Right atrium auricular region (tissue), 2 donors: ENCODE results near the gene BCKDHA. TPM values are rescaled to one million over a fixed set of nuclear protein-coding genes. Genes with fewer than 3 reads are reported as not detected.

Experiments
- DNase-seq: peaks from one replicate; pipeline ENCODE4 v3.0.0-alpha.2; 2019; ENCODE audit warnings: low spot score
- H3K27ac ChIP-seq, 2 donors: fragments of 200-600 bp; sonication (generic); 1 replicate in 1 of 2; 2 replicates in 1 of 2; pipeline ENCODE4 v1.5.1; 2016 to 2019
- H3K27me3 ChIP-seq, 2 donors: fragments of 200-600 bp; sonication (generic); one replicate each; pipeline versions ENCODE4 v1.5.1 to v1.6.0; 2017 to 2019
- H3K36me3 ChIP-seq: fragments of 200-600 bp; sonication (generic); one replicate; pipeline ENCODE4 v1.5.1; 2016
- H3K4me1 ChIP-seq, 2 donors: fragments of 200-600 bp; sonication (generic); one replicate each; pipeline versions ENCODE4 v1.5.1 to v1.6.0; 2017 to 2019
- H3K4me3 ChIP-seq, 2 donors: fragments of 200-600 bp; sonication (generic); 1 replicate in 1 of 2; 2 replicates in 1 of 2; pipeline ENCODE4 v1.5.1; 2017 to 2019; ENCODE audit warnings: mild to moderate bottlenecking in 1 of 2, moderate library complexity in 1 of 2
- H3K9me3 ChIP-seq, 2 donors: fragments of 200-600 bp; sonication (generic); one replicate each; pipeline ENCODE4 v1.5.1; 2019
- total RNA-seq, 2 donors: library from RNA; depleted of rRNA; stranded (reverse); fragments of >200 nt; gene quantifications; one replicate each; pipeline ENCODE4 v1.1.0, GENCODE V29; 2016
- TF ChIP-seq, protein P1 (sequence below), 2 donors: fragments of 200-600 bp; sonication (generic); IDR thresholded peaks; one replicate each; pipeline ENCODE4 v1.5.1; 2019; ENCODE audit warnings: antibody characterized with exemption in 2 of 2

BCKDHA gene
- total RNA-seq, 2 donors from 2014 or later, result 65.2 to 77.6 TPM

DNA sequence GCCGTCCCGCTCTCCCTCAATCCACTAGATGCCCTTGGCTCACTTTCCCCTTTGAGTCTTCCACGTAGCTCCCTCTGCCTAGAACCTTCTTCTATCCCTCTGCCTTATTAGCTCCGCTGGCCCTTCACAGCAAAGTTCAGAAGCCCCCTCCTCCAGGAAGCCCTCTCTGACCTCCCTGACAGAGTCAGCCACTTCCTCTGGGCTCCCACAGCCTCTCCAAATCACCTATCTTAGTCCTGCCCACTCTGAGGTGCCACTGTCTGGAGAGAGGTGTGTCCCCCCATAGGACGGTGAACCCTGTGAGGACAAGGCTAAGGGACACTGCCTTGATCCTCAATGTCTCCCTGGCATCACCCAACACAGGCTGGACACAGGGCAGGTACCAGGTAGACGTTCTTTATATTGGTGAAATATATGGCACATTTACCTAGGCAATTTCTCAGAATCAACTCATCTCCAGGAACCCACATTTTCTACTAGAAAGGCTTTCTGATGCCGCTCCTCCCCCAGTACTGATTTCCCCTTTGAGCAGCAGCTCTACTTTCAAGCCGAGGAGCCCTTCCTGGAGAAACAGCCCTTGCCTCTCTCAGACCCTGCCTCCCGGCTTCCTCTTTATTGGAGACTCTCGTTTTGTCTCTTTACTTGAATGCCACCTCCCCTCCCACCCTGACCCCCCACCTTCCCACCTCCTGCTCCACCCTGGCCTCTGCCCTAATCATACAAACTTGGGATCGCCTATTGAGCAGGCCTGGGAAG lies 40.5 kb upstream of the BCKDHA start:
- no peaks in the 10 kb centered on the region for H3K36me3 ChIP-seq
- H3K4me1 ChIP-seq, result peaks cover 0 to 22% of the 10 kb centered on the region in 2 donors
- H3K4me3 ChIP-seq, result no peak overlapping the region
- TF ChIP-seq, protein P1, sequence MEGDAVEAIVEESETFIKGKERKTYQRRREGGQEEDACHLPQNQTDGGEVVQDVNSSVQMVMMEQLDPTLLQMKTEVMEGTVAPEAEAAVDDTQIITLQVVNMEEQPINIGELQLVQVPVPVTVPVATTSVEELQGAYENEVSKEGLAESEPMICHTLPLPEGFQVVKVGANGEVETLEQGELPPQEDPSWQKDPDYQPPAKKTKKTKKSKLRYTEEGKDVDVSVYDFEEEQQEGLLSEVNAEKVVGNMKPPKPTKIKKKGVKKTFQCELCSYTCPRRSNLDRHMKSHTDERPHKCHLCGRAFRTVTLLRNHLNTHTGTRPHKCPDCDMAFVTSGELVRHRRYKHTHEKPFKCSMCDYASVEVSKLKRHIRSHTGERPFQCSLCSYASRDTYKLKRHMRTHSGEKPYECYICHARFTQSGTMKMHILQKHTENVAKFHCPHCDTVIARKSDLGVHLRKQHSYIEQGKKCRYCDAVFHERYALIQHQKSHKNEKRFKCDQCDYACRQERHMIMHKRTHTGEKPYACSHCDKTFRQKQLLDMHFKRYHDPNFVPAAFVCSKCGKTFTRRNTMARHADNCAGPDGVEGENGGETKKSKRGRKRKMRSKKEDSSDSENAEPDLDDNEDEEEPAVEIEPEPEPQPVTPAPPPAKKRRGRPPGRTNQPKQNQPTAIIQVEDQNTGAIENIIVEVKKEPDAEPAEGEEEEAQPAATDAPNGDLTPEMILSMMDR (IDR thresholded peaks at IDR 0.05), result no peak
- H3K9me3 ChIP-seq, result no peaks in the 10 kb centered on the region
- DNase-seq, result no peak
- no peak overlapping the region for H3K27ac ChIP-seq
- H3K27me3 ChIP-seq, result no peaks in the 10 kb centered on the region

DNA sequence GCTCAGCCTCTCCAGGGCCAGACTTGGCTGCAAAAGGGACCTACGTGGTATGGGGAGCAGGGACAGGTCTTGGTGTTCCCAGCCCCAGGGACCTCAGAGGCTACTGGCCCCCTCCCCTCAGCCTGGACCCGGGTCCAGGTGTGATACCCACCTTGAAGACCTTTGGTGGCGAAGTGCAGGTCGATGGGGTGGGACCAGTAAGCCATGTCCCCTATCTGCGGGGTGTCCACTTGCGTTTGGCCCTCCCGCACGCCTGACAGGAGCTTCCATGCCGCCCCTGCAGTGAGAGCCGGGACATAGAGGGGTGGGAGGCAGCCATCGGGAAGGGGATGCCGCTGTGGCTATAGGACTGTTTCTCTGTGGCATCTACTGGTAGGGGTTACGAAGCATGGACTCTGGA lies 39.9 kb upstream of the BCKDHA start:
- no peaks in the 10 kb centered on the region for H3K36me3 ChIP-seq
- no peak for DNase-seq
- no peaks in the 10 kb centered on the region for H3K27me3 ChIP-seq
- no peak overlapping the region for H3K27ac ChIP-seq
- H3K4me3 ChIP-seq, result no peak overlapping the region
- H3K4me1 ChIP-seq, result peaks cover 0 to 16% of the 10 kb centered on the region in 2 donors
- no peaks in the 10 kb centered on the region for H3K9me3 ChIP-seq
- TF ChIP-seq, protein P1 (IDR thresholded peaks at IDR 0.05), result no peak

- Histone ChIP-seq H3K36me3 (no peaks in the 10 kb centered on the region), H3K4me3 (no peak overlapping the region), H3K27me3 (no peaks in the 10 kb centered on the region), H3K27ac (no peak overlapping the region), H3K4me1 (peaks cover 0 to 14% of the 10 kb centered on the region in 2 donors), H3K9me3 (no peaks in the 10 kb centered on the region)
- no peak for DNase-seq
- TF ChIP-seq, protein P1 (IDR thresholded peaks at IDR 0.05), result no peak
These were observed 37.9 kb upstream of the BCKDHA start for GRCh38 chr19:41359741-41360140.

- H3K4me1 ChIP-seq, result peaks cover 0 to 14% of the 10 kb centered on the region in 2 donors
- H3K27me3 ChIP-seq, result no peaks in the 10 kb centered on the region
- DNase-seq, result no peak
- TF ChIP-seq, protein P1 (IDR thresholded peaks at IDR 0.05), result no peak
- no peaks in the 10 kb centered on the region for H3K36me3 ChIP-seq
- no peaks in the 10 kb centered on the region for H3K9me3 ChIP-seq
- H3K4me3 ChIP-seq, result no peak overlapping the region
- H3K27ac ChIP-seq, result no peak overlapping the region
These were observed 35.3 kb upstream of the BCKDHA start for GRCh38 chr19:41362143-41362847.

DNA sequence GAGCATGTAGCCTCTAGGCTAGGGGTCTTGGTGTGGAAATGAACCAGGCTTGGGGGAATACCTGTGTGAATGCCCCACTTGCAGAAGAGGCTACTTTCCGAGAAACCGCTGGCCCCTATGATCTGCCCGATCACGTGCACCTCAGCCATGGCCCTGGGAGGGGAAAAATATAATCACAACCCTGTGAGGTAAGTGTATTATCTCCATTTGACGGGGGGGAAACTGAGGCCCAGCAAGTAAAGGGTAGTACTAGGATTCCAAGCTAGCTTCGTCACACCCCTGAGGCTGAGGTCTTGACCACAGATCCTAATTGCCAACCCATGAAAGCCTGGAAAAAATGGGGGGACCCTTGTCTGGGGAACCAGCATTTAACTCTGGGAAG lies 34.3 kb upstream of the BCKDHA start:
- TF ChIP-seq, protein P1 (IDR thresholded peaks at IDR 0.05), result no peak
- Histone ChIP-seq H3K4me3 (peak overlapping the region; percentile 77 to 89), H3K36me3 (no peaks in the 10 kb centered on the region), H3K27me3 (no peaks in the 10 kb centered on the region), H3K9me3 (no peaks in the 10 kb centered on the region), H3K4me1 (peaks cover 0 to 20% of the 10 kb centered on the region in 2 donors), H3K27ac (peak overlapping the region; percentile 99)
- no peak for DNase-seq
